Fibroblast of lung (primary cell): ENCODE measurements around the gene GDF7.

Source experiments
- EZH2 ChIP-seq: IDR thresholded peaks from 2 replicates; pipeline ENCODE4 v1.5.1; 2012; ENCODE audit warnings: low read length, control low read depth, mild to moderate bottlenecking; ENCODE audit errors: missing control alignments
- TF ChIP-seq, protein P1 (sequence below), 2 donors: IDR thresholded peaks in 1 of 2; conservative IDR thresholded peaks in 1 of 2; 1 replicate in 1 of 2; 2 replicates in 1 of 2; pipeline ENCODE4 v1.5.1; 2011 to 2012; ENCODE audit warnings: low read length in 2 of 2, control low read depth in 1 of 2, inconsistent platforms in 1 of 2, low read depth in 1 of 2, mild to moderate bottlenecking in 1 of 2

- TF ChIP-seq, protein P1, sequence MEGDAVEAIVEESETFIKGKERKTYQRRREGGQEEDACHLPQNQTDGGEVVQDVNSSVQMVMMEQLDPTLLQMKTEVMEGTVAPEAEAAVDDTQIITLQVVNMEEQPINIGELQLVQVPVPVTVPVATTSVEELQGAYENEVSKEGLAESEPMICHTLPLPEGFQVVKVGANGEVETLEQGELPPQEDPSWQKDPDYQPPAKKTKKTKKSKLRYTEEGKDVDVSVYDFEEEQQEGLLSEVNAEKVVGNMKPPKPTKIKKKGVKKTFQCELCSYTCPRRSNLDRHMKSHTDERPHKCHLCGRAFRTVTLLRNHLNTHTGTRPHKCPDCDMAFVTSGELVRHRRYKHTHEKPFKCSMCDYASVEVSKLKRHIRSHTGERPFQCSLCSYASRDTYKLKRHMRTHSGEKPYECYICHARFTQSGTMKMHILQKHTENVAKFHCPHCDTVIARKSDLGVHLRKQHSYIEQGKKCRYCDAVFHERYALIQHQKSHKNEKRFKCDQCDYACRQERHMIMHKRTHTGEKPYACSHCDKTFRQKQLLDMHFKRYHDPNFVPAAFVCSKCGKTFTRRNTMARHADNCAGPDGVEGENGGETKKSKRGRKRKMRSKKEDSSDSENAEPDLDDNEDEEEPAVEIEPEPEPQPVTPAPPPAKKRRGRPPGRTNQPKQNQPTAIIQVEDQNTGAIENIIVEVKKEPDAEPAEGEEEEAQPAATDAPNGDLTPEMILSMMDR (conservative IDR thresholded peaks at IDR 0.05 in 1 of 2, IDR thresholded peaks at IDR 0.05 in 1 of 2; ENCODE audit: low read depth in 1 of 2, low read length in 2 of 2), result no peak
- TF ChIP-seq EZH2, result no peak
These were observed 46.7 kb upstream of the GDF7 start for GRCh38 chr2:20620271-20620681.
